GM18520 (cell line): ENCODE data around the gene SGSH.
"Not testable (repeated sequence)": the region's sequence is repeated elsewhere in the genome, so short reads cannot be mapped to it uniquely, and the experiment has no call there.

Experiments used
- ATAC-seq: cut with Tn5 transposase; IDR thresholded peaks from one replicate; pipeline ENCODE4 v1.9.1; 2021; ENCODE audit not compliant: unreplicated experiment

SGSH gene

DNA sequence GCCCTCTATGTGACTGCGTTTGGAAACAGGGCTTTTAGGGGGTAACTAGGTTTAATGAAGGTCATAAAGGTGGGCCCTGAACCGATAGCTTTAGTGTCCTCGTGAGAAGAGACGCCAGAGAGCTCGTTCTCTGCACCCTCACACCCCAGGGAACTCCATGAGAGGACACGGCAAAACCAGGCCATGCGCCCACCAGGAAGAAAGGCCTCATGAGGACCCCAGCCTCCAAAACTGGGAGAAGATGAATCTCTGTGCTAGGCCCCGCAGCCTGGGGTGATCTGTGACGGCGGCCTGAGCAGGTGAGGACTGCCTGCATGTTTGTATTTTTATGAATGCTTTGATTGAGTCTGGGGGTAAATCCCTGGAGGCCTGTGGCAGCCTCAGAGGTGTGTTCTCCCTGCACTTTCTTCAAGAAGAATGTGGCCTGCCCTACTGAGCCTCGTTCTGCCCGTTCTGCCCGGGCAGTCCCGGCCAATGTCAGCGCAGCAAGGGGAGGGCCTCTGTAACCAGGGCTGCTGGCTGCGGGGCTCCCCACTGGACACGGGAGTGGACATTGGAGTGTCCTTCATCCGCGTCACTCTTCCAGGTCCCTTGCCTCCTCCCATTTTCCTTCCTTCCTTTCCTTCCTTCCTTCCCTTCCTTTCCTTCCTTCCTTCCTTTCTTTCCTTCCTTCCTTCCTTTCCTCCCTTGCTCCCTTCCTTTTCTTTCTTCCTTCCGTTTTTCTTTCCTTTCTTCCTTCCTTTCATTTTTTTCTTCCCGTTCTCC lies 33.7 kb upstream of the SGSH start:
- ATAC-seq: no peak

DNA sequence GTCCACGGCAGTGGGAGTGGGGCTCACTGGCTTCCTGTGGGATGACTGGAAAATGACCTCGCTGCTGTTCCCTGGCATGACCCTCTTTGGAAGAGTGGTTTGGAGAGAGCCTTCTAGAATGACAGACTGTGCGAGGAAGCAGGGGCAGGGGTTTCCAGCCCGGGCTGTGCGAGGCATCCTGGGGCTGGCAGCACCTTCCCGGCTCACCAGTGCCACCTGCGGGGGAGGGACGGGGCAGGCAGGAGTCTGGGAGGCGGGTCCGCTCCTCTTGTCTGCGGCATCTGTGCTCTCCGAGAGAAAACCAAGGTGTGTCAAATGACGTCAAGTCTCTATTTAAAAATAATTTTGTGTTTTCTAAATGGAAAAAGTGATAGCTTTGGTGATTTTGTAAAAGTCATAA lies 32.7 kb upstream of the SGSH start:
- no peak for ATAC-seq

DNA sequence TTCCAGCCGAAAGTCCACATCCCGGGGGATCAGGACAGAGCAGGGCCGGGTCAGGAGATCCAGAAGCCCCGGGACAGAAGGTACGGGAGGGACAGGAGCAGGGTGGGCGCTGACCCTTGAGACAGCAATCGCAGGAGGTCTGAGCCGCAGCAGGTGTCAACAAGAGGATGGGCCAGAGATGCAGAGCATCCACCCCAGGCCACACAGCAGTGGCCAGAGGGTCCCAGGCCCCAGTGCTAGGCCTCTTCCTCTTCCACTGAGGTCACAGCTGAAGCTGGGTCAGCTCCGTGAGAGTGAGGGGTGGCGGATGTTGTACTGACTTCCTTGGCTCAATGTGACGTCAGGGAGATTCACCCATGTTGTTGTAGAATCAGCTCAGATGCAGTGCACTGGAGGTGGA lies 31.8 kb upstream of the SGSH start:
- ATAC-seq: no peak

DNA sequence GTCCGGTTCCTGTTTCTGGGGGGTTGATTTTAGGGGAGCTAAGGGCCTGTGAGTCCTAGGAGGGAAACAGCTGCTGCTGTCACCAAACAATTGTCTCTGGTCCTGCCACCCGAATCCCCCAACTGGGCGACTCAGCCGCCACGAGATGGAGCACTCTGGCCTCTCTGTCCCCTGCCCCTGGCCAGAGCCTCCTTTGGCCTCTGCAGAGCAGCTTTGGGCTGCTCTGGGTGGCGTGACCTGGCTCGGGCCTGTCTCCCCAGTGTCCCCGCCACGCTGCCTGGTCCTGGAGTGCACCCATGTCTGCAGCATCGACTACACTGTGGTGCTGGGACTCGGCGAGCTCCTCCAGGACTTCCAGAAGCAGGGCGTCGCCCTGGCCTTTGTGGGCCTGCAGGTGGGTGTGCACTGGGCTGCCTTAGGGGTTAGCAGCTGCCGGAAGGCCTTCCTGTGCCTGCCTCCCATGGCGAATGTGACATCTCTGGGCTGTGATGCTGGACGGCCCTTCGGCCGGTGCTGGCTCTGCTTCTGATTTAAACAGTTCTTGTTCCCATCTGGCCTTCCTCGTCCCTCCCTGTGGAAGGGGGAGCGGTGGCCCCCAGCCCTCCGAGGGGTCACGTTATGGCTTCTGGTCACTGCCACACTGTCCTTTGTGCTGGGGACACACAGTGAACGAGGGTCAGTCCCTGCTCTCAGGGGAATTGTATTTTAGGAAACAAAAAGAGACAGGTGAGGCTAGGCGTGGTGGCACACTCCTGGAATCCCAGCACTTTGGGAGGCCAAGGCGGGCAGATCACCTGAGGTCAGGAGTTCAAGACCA lies 29.0 kb upstream of the SGSH start:
- ATAC-seq: no peak

DNA sequence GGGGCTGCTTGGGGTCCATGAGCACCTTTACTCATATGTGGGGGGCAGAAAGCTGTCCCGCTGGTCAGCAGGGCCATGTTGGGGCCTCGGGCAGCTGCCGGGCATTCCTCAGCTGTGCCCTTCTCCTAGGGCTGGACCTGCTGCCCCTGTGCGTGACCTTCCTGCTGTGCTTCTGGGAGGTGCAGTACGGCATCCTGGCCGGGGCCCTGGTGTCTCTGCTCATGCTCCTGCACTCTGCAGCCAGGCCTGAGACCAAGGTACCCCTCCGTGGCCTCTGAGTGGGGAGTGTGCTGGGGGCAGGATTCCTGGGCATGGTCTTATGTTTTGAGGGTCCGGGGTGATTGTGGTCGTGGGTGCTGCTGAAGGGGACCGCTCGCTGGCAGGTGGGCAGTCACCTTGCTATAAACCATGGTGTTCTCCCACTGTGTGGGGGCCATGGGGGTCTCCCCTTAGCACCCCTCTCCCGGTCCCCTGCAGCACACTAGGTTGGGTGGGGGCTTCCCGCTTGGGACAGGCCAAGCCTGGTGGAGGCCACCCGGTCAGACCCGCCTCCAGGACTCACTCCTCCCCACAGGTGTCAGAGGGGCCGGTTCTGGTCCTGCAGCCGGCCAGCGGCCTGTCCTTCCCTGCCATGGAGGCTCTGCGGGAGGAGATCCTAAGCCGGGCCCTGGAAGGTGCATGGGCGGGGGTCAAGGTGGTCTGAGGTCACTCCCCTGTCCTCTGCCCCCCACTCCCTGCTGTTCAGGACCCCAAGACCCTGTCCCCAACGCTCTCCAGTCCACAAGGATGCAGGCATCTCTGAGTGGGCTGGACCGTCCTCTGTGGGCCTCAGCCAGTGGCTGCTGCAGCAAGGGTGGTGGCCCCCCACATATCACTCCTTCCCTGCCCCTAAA lies 28.1 kb upstream of the SGSH start:
- ATAC-seq: no peak

DNA sequence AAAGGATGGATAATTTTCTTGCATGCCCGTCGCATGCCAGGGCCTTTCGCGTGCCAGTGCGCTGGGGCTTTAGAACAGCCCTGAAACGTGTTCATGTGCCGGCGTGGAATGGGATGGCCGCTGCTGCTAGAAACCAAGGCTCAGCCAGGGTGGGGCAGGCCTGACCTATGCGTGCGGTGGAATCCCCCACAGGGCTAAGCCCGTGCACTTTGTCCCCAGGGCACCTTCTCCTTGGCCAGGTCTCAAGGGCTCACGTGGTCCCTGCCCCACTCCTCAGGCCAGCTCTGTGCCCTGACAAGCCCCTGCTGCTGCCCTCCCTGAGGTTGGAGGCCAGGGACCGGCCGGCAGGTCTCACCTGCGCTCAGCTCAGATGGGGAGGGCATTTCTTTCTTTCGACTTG lies 27.4 kb upstream of the SGSH start:
- no peak for ATAC-seq

DNA sequence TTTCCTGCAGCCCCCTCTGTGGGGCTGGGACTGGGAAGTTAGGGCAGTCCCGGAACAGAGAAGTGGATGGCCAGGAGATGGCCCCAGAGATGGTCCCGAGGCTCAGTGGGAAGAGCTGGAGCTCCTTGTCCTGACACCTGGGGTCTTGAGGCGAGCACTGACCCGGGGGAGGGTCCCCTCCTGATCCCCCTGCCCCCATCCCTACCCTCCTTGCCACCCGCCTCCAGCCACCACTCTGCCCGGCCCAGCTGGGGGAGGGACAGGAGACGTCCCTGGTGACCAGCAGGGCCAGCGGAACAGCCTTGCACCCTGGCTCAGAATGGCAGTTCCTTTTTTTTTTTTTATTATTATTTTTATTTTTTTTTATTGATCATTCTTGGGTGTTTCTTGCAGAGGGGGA lies 26.6 kb upstream of the SGSH start:
- no peak for ATAC-seq

DNA sequence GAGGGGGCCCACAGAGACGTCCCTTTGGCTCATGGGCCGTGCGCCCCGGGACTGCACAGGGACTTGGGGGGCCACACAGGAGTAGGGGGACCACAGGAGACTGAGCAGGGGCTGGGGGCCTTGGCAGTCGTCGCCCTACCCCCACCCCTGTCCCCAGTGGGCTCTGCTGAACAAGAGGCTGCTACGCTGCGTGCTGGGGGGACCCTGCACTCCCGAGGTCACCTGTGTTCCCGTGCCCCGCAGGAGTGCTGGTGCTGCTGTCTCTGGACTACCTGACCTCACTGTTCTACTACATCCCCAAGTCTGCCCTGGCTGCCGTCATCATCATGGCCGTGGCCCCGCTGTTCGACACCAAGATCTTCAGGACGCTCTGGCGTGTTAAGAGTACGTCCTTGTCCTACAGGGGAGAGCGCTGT lies 26.1 kb upstream of the SGSH start:
- ATAC-seq: no peak

DNA sequence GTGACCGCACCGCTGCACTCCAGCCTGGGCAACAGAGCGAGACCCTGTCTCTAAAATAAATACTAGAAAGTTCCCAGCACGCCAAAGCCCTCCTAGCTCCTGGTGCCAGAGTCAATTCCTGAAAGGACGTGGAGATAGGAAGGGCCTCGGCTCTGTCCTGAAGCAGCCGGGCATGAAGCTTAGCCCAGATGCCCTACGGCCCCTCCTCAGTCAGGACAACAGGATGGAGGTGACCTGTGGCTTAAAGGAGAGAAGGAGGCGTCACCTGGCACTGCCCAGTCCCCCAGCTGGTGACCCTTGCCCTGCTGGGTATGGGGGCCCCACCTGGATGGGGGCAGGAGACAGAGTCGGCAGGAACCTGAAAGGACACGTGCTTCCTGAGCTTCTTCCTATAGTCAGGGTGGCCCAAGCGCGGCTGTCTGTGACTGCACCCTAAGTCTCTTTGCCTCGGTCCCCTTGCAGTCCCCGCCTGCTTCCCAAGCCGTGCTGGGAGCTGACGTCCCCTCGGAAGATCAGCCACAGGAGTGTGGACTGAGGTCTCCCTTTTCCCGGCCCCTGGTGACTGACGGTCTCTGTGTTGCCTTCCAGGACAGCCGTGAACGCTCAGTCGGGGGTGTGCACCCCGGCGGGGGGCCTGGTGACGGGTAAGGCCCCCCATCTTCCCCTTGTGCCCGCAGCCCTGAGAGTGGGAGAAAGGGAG lies 25.6 kb upstream of the SGSH start:
- ATAC-seq: no peak

DNA sequence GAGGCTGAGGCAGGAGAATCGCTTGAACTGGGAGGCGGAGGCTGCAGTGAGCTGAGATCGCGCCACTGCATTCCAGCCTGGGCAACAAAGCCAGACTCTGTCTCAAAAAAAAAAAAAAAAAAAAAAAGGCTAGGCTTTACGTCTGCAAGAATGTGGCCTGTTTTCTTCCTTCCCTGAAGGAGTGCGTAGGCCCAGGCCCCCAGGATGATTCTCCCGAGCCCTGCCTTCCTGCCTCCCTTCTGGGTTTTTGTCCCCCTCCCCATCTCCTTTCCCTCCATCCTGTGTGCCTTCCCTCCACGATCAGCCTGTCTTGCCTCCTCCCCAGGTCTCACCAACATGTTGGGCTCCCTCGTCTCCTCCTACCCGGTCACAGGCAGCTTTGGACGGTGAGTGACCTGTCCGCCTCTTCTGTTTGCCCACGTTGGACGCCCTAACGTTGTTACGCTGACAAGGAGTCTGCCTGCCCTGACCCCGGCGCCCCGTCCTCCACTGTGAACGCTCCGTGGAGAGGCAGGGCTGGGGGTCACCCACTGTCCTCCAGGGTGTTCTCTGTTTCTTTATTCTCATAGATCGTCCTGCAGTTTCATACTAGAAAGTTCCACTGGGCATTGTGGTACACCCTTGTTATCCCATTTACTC lies 24.9 kb upstream of the SGSH start:
- ATAC-seq: no peak

DNA sequence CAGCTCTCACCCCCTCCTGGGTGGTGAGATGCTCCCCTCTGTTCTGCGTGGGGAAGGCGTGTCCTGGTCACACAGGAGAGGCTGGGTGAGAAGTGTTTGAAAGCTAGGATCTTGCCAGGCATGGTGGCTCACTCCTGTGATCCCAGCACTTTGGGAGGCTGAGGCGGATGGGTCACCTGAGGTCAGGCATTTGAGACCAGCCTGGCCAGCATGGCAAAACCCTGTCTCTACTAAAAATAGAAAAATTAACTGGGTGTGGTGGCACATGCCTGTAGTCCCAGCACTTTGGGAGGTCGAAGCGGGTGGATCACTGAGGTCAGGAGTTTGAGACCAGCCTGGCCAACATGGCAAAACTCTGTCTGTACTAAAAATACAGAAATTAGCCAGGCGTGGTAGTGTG lies 24.3 kb upstream of the SGSH start:
- ATAC-seq: not testable (repeated sequence)

DNA sequence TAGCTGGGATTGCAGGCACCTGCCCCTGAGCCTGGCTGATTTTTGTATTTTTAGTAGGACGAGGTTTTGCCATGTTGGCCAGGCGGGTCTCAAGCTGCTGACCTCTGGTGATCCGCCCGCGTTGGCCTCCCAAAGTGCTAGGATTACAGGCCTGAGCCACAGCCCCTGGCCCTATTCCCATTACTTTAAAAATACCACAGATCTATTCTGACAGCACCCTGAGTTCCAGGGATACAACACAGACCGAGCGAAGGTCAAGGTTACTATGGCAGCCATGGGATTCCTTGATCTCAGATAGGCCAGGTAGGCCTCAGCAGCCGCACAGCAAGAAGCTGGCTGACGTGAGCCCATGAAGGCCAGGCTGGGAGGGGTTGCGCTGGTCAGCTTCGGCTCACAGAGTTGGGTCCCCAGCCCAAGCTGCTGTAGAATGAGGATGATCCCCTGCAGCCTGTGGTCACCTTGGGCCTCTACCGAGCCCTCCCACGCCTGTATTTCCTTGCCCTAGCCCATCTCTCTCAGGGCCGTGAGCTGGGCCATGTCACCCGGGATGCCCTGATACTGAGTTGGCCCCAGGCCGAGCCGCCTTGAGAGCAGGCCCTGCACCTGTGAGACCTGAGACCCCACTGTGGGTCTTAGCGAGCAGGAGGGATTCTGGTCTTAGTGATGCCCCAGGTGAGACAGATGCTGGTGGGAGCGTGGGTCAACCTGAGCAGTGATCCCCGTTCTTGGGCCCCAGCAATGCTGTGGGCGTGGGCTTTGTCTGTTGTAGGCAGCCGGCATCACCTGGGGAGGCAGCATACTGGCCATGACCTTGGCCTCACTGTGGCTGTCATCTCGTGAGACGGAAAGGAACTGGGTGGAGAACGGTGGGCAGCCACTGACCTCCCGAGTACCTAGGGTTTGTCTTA lies 23.6 kb upstream of the SGSH start:
- ATAC-seq: no peak

DNA sequence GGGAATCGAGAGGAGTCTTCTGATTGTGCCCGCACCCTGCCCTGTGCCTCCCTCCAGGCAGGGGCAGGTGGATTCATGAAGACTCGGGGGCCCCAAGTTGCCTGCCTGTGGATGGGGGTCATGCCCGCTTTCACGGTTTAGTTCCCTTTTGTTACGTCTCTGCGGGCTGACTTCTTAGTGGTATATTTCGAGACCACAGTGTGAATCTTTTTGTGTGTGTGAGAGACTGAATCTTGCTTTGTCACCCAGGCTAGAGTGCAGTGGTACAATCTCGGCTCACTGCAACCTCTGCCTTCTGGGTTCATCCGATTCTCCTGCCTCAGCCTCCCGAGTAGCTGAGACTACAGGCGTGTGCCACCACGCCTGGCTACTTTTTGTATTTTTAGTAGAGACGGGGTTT lies 22.4 kb upstream of the SGSH start:
- no peak for ATAC-seq

DNA sequence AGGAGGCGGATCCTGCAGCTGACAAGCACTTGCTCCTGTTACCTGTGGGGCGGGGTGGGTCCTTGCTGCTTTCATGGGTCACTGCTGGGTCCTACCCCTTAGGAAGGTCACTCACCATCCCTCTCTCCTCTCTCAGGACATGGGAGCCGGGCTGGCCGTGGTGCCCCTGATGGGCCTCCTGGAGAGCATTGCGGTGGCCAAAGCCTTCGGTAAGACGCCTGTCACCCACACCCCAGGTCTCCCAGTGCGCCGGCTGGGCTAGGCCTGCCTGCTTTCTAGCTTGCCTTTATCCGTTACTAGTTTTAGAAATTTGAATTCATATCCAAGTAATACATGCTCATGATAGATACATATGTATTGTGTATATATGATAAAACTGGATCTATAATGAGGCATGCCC lies 17.3 kb upstream of the SGSH start:
- no peak for ATAC-seq

DNA sequence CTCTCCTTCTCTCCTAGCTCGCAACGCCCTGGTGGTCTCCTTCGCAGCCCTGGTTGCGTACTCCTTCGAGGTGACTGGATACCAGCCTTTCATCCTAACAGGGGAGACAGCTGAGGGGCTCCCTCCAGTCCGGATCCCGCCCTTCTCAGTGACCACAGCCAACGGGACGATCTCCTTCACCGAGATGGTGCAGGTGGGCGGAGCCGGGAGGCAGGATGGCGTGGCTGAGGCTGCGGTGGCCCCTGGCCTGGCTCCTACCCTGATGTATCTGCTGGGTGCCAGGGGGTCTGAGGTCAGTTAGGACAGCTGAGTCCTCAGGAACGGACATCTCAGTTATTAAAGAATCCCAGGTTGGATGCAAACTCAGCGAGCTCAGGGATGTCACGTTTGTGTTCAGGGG lies 16.8 kb upstream of the SGSH start:
- no peak for ATAC-seq

DNA sequence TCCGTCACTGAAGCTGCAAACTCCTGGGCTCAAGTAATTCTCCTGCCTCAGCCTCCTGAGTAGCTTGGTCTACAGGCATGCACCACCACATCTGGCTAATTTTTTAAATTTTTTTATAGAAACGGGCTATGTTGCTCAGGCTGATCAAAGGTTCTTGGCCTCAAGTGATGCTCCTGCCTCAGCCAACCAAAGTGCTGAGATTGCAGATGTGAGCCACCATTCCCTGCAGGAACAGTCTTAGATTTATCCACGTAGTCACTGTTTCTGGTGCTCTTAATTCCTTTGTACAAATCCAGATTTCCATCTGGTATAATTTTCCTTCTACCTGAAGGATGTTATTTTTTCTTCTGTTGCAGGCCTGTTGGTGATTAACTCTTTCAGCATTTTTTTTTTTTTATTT lies 13.1 kb upstream of the SGSH start:
- ATAC-seq: no peak

DNA sequence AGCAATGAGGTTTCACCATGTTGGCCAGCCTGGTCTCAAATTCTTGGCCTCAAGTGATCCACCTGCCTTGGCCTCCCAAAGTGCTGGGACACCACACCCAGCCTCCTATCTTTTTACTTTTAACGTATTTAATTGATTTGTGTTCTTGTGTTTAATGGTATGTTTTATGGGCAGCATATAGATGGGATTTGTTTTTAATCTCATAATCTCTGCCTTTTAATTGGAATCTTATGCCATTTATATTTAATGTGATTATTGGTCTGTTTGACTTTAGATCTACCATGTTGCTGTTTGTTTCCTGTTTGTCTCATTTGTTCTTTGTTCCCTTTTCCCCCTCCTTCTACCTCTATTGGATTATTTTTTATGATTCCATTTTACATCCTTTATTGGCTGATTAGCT lies 12.3 kb upstream of the SGSH start:
- ATAC-seq: no peak

DNA sequence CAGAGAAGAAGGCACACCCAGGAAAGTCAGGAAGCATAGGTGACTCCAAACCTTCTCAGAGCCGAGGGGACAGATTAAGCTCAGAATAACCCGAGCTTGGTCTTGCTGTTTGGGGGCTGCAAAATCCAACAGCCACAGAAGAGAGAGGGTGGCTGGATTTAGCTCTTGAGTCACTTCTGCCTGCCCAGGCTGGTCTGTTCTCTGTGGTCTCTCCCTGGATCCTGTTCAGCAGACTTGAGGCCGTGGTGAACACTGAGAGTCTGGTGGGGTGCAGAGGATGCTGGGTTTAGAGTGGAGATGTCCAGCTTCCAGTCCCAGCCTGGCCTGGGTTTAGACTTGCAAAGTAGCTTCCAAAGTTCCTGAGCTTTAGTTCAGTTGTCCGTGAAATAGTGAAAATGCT lies 8.9 kb upstream of the SGSH start:
- no peak for ATAC-seq

DNA sequence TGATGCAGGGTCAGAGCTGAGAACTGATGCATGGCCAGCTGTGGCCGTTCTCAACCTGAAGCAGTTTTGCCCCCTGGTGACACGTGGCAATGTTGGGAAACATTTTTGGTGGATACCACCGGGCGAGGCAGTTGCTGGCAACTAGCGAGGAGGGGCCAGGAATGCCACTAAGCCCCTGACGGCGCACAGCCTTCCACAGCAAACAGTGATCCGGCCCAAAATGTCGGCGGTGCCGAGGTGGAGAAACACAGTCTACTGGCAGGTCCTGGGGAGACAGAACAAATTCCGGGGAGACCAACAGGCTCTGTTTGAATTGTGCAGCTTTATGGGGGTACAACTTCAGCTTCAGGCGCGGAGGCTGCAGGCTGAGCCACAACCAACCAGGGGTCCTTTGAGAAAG lies 8.3 kb upstream of the SGSH start:
- no peak for ATAC-seq
